ENCODE data around the gene CPSF7. TPM values are rescaled to one million over a fixed set of nuclear protein-coding genes. Genes with fewer than 3 reads are reported as not detected.

CPSF7 gene
- total and polyA plus RNA-seq, 4 donors = 12.5 to 23.7 (median 22.2) TPM

- Histone ChIP-seq H3K4me1 (ENCODE audit: control insufficient read depth in 4 of 4, insufficient read depth in 4 of 4, low read length in 3 of 4) (peaks cover 0 to 3% (median 0%) of the 10 kb centered on the region in 4 donors), H3K27me3 (ENCODE audit: control insufficient read depth in 4 of 4, insufficient read depth in 4 of 4, low read length in 3 of 4) (no peaks in the 10 kb centered on the region), H3K36me3 (ENCODE audit: control insufficient read depth in 4 of 4, insufficient read depth in 3 of 4, low read depth in 1 of 4, low read length in 3 of 4) (peaks cover 21 to 95% (median 73%) of the 10 kb centered on the region in 4 donors), H3K4me3 (ENCODE audit: low read depth in 1 of 3, low read length in 3 of 3) (no peak overlapping the region), H3K27ac (ENCODE audit: low read depth in 1 of 2, low read length in 2 of 2) (no peak overlapping the region), H3K9ac (ENCODE audit: low read depth in 1 of 2, low read length in 2 of 2) (no peak overlapping the region), H3K9me3 (ENCODE audit: control insufficient read depth in 4 of 4, low read length in 3 of 4) (no peaks in the 10 kb centered on the region)
- no peak for DNase-seq (ENCODE audit: low spot score)
- TF ChIP-seq HNF4A (conservative IDR thresholded peaks at IDR 0.05) (no peak), EGR1 (IDR thresholded peaks at IDR 0.05; ENCODE audit: low read depth in 2 of 2) (no peak), FOXA2 (IDR thresholded peaks at IDR 0.05) (no peak), REST (IDR thresholded peaks at IDR 0.05) (no peak), HNF4G (IDR thresholded peaks at IDR 0.05) (no peak), MAX (IDR thresholded peaks at IDR 0.05) (no peak), JUND (IDR thresholded peaks at IDR 0.05) (no peak), YY1 (IDR thresholded peaks at IDR 0.05) (no peak), RAD21 (IDR thresholded peaks at IDR 0.05) (no peak)
These were observed 11.6 kb downstream of the CPSF7 start for GRCh38 chr11:61418136-61418535.

GRCh38 chr11:61417670-61418069 lies 12.1 kb downstream of the CPSF7 start:
- TF ChIP-seq HNF4A (conservative IDR thresholded peaks at IDR 0.05) (no peak), EGR1 (IDR thresholded peaks at IDR 0.05; ENCODE audit: low read depth in 2 of 2) (no peak), YY1 (IDR thresholded peaks at IDR 0.05) (no peak), CTCF (IDR thresholded peaks at IDR 0.05; ENCODE audit: low read depth, low read length, missing input control) (no peak)
- H3K36me3 ChIP-seq (ENCODE audit: control insufficient read depth in 4 of 4, insufficient read depth in 3 of 4, low read depth in 1 of 4, low read length in 3 of 4) = peaks cover 21 to 97% (median 76%) of the 10 kb centered on the region in 4 donors
- H3K9ac ChIP-seq (ENCODE audit: low read depth in 1 of 2, low read length in 2 of 2) = no peak overlapping the region
- H3K27me3 ChIP-seq (ENCODE audit: control insufficient read depth in 4 of 4, insufficient read depth in 4 of 4, low read length in 3 of 4) = no peaks in the 10 kb centered on the region
- peaks cover 0 to 3% (median 0%) of the 10 kb centered on the region in 4 donors for H3K4me1 ChIP-seq (ENCODE audit: control insufficient read depth in 4 of 4, insufficient read depth in 4 of 4, low read length in 3 of 4)
- H3K4me3 ChIP-seq (ENCODE audit: low read depth in 1 of 3, low read length in 3 of 3) = no peak overlapping the region
- no peak overlapping the region for H3K27ac ChIP-seq (ENCODE audit: low read depth in 1 of 2, low read length in 2 of 2)
- H3K9me3 ChIP-seq (ENCODE audit: control insufficient read depth in 4 of 4, low read length in 3 of 4) = no peaks in the 10 kb centered on the region
- no peak for DNase-seq (ENCODE audit: low spot score)
- WGBS = 79% methylated on average over 2 of the region's 2 CpGs

GRCh38 chr11:61416941-61417340 lies 12.8 kb downstream of the CPSF7 start:
- DNase-seq (ENCODE audit: low spot score) = no peak
- WGBS = 80% methylated on average over 3 of the region's 3 CpGs
- TF ChIP-seq RAD21 (IDR thresholded peaks at IDR 0.05) (no peak), SP1 (IDR thresholded peaks at IDR 0.05) (no peak), CTCF (IDR thresholded peaks at IDR 0.05; ENCODE audit: low read depth, low read length, missing input control) (no peak), FOXA2 (IDR thresholded peaks at IDR 0.05) (no peak), TAF1 (conservative IDR thresholded peaks at IDR 0.05) (no peak), HNF4G (IDR thresholded peaks at IDR 0.05) (no peak), HNF4A (conservative IDR thresholded peaks at IDR 0.05) (no peak), FOXA1 (IDR thresholded peaks at IDR 0.05) (no peak), EGR1 (IDR thresholded peaks at IDR 0.05; ENCODE audit: low read depth in 2 of 2) (no peak), MAX (IDR thresholded peaks at IDR 0.05) (no peak), JUND (IDR thresholded peaks at IDR 0.05) (no peak), YY1 (IDR thresholded peaks at IDR 0.05) (no peak), REST (IDR thresholded peaks at IDR 0.05) (no peak), NR2F2 (IDR thresholded peaks at IDR 0.05) (no peak)
- H3K4me1 ChIP-seq (ENCODE audit: control insufficient read depth in 4 of 4, insufficient read depth in 4 of 4, low read length in 3 of 4) = peaks cover 0 to 3% (median 0%) of the 10 kb centered on the region in 4 donors
- H3K36me3 ChIP-seq (ENCODE audit: control insufficient read depth in 4 of 4, insufficient read depth in 3 of 4, low read depth in 1 of 4, low read length in 3 of 4) = peaks cover 22 to 95% (median 78%) of the 10 kb centered on the region in 4 donors
- H3K27me3 ChIP-seq (ENCODE audit: control insufficient read depth in 4 of 4, insufficient read depth in 4 of 4, low read length in 3 of 4) = no peaks in the 10 kb centered on the region
- H3K27ac ChIP-seq (ENCODE audit: low read depth in 1 of 2, low read length in 2 of 2) = no peak overlapping the region
- H3K4me3 ChIP-seq (ENCODE audit: low read depth in 1 of 3, low read length in 3 of 3) = no peak overlapping the region
- H3K9me3 ChIP-seq (ENCODE audit: control insufficient read depth in 4 of 4, low read length in 3 of 4) = no peaks in the 10 kb centered on the region
- no peak overlapping the region for H3K9ac ChIP-seq (ENCODE audit: low read depth in 1 of 2, low read length in 2 of 2)

Measured in liver (tissue), 9 donors.